ENCODE measurements around the gene DPP6.
"Not testable (repeated sequence)": the region's sequence is repeated elsewhere in the genome, so short reads cannot be mapped to it uniquely, and the experiment has no call there.

Gene DPP6

DNA sequence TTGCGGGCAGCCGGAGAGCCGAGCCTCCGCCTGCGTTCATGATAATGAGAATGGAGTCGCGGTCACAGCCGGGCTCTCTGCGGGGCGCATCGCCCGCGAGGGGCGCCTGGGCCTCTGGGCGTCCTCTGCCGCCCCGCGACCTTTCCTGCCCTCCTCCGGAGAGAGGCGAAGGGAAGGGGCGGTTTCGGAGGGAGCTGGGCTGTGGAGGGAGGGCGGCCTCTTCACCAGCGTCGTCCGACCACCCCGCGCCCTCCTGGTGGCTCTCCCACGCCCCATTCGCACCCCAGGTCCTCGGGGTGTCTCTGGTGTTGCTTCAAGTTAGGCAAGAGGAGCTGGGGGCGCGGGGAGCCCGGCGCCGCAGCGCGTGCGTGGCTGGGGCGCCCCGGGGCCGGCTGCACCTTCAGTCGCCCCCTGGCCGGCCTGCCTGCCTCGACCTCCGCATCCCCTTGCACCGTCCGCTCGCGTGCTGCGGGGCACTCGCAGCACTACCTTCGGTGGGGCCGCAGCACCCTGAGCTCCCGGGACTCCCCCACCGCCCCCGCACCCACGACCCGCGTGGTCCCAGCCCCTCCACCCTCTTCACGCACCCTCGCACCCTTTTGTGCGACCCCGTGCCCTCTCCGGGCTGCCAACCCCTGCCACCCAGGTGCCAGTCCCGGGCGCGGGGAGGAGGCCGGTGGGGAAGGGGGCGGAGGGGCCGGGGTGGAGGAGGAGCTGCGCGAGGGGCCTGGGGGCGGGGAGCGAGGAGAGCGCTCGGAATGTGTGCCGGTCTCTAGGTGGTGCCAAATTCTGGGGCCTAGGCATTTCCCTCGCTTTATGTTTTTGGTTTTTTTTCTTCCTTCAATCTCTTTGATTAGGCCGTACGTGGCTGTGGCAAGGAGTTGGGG is at the start of gene DPP6:
DPP6 (plus strand) TSS at position 756 of the 887 bp plus-strand sequence.
- DNase-seq (ENCODE audit: low read depth in 2 of 2), result not testable (repeated sequence)

DNA sequence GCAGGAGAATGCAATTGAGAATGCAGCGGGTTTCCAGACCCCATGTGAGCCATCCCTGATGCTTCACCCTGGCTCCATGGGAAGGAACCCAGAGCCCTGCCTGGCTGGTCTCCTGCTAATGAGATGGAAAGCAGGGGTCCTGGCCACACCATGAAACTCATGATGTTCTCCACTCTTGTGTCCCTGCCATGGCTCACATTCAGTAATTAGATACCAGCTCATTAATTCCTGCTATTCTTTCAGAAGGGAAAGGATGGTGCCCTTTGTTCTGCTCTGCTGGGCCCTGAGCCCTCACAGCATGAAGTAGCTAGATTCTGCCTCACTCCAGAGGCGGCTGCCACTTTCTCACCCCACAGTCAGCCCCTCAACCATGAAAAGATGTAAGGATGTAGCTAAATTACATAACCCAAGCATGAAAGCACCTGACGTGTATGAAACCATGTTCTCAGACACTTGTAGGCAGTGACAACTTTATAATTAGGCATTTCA is 42.7 kb upstream of the DPP6 start:
- DNase-seq (ENCODE audit: low read depth in 2 of 2), result not testable (repeated sequence)

DNA sequence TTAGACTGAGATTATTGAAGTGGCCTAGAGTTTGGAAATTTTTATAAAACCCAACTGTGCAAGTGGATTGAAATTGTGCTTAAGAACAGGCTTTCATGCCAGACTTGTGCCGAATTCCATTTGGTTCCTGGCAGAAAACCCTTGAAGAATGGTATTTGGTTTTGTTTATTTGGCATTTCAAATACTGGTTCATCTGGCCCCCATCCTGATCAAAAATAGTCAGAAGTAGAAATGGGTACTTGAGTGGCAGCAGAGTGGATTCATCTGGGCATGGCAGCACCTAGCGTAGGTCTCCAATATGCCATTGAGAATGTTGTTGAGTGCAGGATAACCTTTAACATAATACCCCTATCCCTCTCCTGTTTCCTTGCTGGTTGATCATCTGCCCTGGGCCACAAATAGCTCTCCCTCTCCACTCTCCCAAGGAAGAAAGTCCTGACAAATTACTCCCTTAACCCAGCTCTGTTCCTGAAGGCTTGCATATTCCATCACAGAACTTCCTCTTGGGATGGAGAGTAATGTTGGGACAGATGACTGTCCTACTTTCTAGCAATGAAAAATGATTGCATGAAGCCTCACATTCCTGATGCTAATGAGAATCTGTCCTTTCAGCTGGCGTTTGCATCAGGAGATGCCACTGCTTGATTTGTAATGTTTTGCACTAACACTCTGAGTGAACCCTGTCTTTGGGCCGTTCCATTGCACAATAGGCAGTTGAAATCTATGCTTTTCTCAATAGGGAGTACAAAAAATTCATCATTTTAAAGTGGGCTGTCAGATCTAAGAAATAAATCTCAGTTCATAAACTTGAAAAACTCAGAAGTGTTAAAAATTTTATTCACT is 41.3 kb upstream of the DPP6 start:
- DNase-seq (ENCODE audit: low read depth in 2 of 2), result not testable (repeated sequence)

DNA sequence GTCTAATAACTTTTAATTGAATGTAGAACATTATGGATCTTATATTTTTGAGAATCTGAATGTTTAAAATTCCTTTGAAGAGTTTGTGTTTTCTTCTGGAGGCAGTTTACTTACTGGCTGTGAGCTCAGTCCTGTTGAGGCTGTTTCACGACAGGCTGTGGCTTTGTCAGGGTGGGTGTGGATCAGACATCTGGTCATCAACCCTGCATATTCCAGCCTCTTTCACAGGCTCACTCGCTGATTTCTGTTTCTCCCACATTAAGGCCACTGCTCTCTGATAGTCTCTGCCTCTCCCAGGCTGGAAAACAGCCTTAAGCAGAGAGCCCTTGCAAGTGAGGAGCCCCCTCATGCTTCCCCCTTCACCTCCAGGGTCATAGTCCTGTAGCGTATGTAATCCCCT is 39.4 kb upstream of the DPP6 start:
- not testable (repeated sequence) for DNase-seq (ENCODE audit: low read depth in 2 of 2)

DNA sequence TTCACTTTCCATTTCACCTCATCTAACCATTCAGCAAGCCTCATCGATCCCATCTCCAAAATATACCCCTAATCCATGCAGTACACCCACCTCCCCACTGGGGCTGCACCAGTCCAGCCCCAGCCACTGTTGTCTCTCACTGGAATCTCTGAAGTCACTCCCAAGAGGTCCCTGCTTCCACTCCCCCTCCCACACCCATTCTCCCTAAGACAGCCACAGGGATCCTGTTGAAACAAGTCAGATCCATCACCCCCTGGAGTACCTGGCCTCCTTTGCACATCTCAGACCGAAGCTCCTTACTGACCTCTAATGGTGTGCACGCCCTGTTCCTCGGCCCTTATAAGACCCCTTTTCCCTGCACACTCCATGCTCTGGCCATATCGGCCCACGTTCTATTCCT is 36.6 kb upstream of the DPP6 start:
- DNase-seq (ENCODE audit: low read depth in 2 of 2), result not testable (repeated sequence)

DNA sequence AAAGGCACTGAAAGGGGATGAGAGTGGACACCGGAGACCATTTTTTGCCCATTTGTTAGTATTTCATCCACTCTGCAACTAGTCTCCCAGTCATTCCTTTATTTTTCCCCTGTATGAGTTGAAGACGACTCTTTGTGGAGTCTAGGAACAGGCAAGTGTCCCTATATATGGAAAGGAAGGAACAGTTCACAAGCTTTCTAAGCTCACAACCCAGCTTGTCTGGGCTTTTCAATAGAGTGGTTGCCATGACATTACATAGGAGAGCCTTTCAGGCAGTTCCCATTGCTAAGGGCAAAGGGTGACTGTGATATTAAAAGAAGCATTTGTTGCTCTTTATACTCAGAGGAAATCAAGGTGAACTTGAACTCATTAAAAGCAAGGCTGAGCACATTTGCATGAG is 33.8 kb upstream of the DPP6 start:
- not testable (repeated sequence) for DNase-seq (ENCODE audit: low read depth in 2 of 2)

DNA sequence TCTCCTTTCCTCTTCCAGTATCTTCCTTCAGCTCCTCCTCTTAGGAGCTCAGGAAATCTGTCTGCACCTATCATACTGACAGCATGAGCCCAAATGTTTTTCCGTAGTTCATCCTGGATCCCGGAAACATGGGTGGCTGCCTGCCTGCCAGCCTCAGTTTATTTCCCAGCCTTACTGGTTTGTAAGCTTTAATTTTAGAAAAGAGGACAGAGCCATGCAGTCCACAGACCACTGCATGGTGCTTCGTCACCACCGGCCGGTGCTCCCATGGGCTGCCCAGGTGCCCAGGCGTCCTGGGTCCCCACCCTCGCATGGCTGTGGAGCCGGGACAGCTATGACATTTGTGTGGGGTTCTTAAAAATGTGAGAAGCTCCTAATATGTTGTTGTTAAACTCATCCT is 24.4 kb upstream of the DPP6 start:
- DNase-seq (ENCODE audit: low read depth in 2 of 2), result not testable (repeated sequence)

DNA sequence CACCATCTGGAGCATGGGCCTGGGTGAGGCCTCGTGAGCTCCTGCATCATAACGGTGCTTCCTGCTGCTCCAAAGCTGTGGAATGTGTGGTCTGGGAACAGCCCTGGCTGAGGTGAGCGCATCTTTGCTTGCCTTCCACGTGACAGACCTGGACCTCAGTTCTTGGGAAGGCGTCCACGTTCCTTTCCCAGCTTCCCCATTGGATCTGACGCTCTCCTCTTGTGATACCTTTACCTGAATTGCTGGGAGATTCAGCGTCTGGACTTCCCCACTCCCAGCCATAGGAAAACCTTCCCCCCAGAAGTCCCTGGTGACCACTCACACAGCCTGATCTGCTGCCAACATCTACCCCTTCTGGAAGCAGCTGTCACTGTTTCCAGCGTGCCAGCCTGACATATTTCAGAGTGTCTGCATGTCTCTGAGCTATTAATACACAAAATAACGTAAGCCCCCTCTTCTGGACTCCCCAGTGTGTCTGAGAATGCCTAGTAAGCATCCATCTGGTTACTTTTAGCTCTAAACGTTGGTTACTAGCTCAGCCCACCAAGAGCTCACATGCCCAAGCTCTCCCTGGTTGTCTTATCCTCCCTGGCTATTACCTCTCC is 21.6 kb upstream of the DPP6 start:
- not testable (repeated sequence) for DNase-seq (ENCODE audit: low read depth in 2 of 2)

DNA sequence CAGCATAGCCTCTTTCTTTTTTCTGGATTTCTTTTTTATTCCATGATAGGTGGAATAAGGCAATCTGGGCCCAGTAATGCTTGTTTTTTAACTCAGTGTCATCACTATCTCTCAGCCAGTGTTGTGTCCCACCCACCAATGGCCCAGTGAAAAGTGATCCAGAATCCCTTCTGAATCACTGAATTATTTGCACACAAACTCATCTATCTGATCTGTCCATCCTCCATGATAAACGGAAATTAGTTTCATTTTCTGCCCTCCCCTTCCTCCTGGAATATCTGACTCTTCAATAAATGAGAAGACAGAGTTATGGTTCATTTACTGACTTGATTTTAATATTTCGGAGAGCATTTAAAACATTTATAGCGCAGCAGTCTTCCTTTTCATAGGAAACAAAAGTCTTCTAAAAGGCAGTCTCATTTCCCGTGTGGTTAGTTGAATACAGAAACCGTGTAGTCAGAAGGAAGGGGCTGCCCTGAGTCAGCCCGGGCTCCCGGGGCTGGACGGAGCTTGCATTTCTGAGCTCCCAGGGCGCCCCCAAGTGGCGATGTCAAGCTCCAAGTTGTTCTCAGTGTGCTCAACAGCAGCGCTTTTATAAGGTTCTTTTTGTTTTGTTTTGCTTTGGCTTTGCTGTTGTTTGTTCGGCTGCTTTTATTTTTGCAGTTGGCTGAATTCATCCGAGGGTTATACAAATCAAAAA is 12.6 kb upstream of the DPP6 start:
- peak in 1 of 2 donors; percentile 15 for DNase-seq (ENCODE audit: low read depth in 2 of 2)

DNA sequence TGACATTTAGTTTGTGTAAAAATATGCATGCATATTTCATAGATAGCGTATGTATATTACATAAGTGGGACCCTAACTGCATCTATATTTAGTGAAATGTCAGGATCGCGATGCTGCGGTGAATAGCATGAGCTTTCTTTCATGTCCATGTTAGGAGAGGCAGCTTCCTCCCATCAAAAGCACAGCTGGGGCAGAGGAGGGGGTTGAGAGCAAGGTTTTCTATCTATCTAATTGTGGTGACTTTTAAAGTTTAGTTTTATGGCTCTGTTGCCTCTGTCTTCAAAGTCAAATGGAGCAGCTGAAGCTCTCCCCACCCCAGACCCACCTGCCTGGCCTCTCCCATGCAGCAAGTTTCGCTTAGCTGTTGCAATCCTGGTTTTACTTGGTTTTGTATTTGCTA is 1.8 kb upstream of the DPP6 start:
- not testable (repeated sequence) for DNase-seq (ENCODE audit: low read depth in 2 of 2)

DNA sequence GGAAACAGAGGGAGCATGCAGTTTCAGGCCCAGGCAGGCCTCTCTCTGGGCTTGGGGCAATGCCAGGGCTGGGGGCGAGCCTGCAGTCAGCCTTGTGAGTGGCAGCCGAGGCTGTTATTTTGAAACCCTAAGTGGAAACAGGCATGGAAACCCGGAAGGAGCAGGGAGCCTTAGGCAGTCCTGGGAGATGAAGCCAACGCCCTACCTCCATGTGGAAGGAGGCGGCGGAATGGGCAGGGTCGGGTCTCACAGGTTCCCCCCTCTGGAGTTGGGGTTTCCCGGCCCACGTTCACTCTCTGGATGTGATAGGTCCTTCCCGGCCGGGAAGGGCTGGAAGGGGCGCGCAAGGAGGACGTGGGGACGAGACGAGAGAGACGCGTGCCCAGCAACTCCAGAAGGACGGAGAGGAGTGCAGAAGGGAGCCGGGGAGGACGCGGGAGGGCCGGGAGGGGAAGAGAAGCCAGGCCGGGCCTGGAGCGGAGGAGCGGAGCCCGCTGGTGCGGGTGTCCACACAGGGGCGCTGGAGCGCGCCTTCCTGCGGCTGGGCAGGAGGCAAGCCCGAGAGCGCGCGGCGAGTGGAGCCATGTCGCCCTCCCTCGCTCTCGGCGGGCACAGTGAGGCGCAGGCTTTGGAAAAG is 1.1 kb upstream of the DPP6 start:
- not testable (repeated sequence) for DNase-seq (ENCODE audit: low read depth in 2 of 2)

DNA sequence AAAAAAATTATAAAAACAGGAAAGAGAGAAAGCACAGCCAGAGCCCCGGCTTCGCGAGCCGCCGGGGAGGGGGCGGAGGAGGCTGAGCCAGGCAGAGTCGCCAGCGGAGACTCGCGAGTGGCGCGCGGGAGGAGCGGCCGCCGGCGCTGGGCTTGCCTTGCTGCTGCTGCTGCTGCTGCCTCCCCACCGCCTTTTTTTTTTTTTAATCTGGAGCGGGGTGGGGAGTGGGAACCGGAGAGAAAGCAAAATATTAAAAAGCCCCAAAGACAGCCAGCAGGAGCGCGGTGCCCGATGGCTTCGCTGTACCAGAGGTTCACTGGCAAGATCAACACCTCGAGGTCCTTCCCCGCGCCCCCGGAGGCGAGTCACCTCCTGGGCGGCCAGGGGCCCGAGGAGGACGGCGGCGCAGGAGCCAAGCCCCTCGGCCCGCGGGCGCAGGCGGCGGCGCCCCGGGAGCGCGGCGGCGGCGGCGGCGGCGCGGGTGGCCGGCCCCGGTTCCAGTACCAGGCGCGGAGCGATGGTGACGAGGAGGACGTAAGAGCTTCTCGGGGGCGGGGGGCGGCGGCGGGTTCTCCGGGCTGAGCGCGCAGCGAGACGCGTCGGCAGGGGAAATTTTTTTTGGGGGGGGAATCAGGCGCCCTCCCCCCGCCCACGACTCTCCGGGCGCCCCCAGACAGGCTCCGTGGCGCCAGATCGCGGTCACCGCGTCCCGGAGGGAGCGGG is 493 bp downstream of the DPP6 start:
- not testable (repeated sequence) for DNase-seq (ENCODE audit: low read depth in 2 of 2)

DNA sequence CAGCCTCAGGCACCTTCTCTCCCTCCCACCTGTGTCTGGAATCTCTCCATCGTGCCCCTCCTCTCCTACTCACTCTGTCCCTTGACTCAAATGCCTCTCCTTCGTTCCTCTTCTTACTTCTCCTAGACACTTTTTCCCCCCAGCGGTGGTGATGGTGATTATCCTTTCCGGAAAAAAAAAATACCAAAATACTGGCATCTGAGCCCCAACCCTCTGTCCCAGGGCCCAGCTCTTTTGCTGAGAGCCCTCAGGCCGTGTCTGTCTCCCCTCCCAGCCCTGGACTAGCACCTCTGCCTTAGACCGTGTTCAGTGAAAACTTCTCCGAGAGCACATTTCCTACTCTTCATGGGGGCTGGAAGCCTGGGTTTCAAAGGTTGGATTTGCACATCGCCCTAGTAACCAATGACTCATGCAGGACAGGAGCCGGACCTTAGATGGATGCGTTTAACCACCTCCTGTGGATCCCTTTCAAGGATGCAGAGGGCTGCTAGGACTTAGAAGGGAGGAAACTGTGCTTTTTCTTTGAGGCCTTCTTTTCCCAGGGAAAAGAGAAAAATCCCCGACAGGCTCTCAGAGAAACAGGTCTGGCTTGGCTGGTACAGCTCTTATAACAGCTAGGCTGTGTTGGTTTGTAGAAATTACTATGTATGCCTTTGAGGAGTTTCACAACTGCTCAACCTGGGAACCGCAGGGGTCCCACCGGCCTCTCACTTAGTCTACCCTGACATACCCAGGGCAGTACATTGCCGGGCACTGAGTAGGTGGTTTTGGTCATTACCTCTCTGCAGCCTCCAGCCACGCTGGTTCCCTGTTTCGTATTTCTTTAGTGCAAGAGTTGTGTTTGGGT is 1.5 kb downstream of the DPP6 start:
- not testable (repeated sequence) for DNase-seq (ENCODE audit: low read depth in 2 of 2)

DNA sequence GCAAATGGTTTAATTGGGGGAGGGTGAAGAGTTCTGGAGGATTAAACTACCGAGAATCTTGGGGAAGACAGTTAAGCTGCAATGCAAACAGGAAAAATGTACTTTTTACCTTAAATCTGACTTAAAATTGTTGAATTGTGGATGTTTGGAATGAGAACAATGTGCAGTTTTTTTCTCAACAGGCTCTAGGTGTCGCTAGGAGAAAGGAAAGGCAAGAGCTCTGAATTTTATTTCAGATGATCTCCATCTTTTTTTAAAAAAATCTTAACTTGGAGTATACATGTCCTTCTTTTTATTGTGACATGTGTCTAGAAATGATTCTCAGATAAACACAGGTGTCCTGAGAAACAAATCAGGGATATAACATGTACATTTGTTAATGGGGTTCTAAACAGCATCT is 2.5 kb downstream of the DPP6 start:
- DNase-seq (ENCODE audit: low read depth in 2 of 2), result not testable (repeated sequence)

DNA sequence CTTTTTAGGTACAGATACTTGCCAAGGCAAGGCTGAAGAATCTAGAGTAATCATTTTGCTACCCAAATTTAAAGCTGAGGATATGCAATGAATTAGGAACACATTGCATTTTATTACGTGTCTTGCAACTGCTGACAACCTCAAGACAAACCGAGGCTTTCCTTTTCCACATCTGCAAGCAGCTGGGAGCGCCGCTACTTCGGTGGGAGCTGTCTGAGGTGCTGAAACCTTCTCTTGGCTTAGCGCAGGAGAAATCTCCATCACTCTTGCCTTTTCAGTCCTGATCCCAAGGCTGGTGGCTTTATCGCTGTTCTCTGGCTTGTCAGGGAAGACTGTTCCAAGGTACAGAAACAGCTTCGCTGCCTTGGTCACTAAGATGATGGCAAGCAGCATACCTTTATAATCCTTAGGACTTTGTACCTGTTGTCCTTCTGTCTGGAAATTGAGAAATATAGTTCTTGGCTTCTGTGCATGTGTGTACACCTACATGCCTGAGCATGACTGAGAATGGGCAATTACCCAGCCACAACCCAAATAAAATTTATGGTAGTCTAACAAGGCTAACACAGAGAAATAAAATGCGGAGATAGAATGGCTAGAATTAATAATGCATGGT is 3.4 kb downstream of the DPP6 start:
- DNase-seq (ENCODE audit: low read depth in 2 of 2), result peak in 1 of 2 donors; percentile 4

DNA sequence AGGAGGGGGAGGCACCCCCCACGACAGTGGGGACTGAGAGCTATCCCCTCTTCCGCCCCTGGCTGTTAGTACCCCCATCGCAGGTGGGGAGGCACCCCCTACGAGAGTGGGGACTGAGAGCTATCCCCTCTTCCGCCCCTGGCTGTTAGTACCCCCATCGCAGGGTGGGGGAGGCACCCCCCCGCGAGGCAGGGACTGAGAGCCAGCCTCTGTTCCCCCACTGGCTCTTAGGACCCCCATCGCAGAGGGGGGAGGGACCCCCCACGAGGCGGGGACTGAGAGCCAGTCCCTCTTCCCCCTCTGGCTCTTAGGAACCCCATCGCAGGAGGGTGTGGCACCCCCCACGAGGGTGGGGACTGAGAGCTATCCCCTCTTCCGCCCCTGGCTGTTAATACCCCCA is 6.6 kb downstream of the DPP6 start:
- DNase-seq (ENCODE audit: low read depth in 2 of 2), result not testable (repeated sequence)

DNA sequence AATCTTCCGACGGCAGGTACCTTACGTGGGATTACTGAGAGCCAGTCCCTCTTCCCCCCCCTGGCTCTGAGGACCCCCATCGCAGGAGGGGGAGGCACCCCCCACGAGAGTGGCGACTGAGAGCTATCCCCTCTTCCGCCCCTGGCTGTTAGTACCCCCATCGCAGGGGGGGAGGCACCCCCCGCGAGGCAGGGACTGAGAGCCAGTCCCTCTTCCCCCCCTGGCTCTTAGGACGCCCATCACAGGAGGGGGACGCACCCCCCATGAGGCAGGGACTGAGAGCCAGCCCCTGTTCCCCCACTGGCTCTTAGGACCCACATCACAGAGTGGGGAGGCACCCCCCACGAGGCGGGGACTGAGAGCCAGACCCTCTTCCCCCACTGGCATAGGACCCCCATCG is 8.4 kb downstream of the DPP6 start:
- not testable (repeated sequence) for DNase-seq (ENCODE audit: low read depth in 2 of 2)

DNA sequence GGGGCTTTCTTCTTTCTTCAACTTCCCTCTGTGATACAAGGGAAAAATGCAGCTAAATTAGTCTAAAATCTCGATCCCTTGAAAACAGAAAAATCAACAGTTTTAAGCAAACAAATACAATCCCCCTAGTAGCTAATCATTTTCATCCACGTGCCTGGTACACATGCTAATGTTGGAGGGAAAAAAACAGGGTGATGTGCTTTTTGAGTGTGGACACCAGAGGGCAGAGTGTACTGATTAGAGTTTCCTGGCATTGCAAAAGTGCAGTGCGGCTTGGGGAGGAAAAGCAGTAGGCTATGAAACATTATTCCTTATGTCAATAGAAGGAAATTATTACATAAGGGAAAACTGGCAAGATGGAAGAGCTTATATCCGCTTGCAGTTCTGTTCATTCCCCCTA is 19.6 kb downstream of the DPP6 start:
- not testable (repeated sequence) for DNase-seq (ENCODE audit: low read depth in 2 of 2)
